GM18873 (cell line): Measurements from ENCODE around the gene AAMP.

Experiments
- ATAC-seq: cut with Tn5 transposase; IDR thresholded peaks from one replicate; pipeline ENCODE4 v1.9.1; 2021; ENCODE audit warnings: mild to moderate bottlenecking, moderate library complexity, moderate number of reproducible peaks; ENCODE audit not compliant: unreplicated experiment, low FRiP score

AAMP gene

GRCh38 chr2:218295029-218295428, 25.1 kb upstream of the AAMP start:
- ATAC-seq = no peak

- ATAC-seq = no peak
These were observed 24.6 kb upstream of the AAMP start for GRCh38 chr2:218294430-218295022.

- no peak for ATAC-seq
These were observed 23.9 kb upstream of the AAMP start for GRCh38 chr2:218293715-218294429.

- ATAC-seq = peak; percentile 49
These were observed 22.4 kb upstream of the AAMP start, which contains the start of gene TMBIM1 for GRCh38 chr2:218292048-218293014. Gene TMBIM1 (minus strand): TSS chr2:218292503. CDS start chr2:218282141, 10,362 bp downstream.

DNA sequence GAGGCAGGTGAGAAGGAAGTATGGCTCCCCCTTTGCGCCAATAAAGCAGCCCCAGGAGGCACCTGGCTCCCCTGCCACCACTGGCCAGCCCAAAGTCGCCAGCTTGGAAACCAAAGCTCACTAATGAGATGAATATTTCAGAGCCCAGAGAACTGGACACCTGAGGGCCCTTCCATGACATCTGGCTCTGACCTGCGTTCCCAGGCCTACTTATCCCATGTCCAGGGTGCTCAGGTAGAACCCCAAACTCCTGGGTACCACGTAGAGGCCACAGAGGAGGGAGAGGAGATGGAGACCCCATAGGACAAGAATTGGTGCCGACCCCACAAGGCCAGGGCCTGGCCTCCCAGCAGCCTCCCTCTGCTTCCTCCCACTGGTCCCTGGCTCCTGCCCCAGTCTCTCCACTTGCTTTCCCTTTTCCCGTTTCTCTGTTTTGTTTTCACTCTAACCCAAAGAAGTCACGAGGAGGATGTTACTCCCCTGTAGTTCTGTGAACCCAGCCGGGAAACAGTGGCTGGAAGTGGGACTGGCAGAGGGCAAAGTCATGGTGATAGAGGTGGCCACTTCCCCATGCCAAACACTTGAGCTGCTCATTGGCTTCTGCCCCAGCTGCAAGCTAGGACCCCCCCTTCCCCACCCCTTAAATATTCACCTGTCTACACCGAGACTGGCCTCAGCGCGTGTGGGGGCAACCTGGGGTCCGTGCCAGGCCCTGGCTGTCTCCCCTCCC, 21.5 kb upstream of the AAMP start:
- no peak for ATAC-seq

GRCh38 chr2:218290316-218291261, 20.7 kb upstream of the AAMP start:
- ATAC-seq = peak; percentile 51

- no peak for ATAC-seq
These were observed 19.8 kb upstream of the AAMP start for GRCh38 chr2:218289639-218290315.

DNA sequence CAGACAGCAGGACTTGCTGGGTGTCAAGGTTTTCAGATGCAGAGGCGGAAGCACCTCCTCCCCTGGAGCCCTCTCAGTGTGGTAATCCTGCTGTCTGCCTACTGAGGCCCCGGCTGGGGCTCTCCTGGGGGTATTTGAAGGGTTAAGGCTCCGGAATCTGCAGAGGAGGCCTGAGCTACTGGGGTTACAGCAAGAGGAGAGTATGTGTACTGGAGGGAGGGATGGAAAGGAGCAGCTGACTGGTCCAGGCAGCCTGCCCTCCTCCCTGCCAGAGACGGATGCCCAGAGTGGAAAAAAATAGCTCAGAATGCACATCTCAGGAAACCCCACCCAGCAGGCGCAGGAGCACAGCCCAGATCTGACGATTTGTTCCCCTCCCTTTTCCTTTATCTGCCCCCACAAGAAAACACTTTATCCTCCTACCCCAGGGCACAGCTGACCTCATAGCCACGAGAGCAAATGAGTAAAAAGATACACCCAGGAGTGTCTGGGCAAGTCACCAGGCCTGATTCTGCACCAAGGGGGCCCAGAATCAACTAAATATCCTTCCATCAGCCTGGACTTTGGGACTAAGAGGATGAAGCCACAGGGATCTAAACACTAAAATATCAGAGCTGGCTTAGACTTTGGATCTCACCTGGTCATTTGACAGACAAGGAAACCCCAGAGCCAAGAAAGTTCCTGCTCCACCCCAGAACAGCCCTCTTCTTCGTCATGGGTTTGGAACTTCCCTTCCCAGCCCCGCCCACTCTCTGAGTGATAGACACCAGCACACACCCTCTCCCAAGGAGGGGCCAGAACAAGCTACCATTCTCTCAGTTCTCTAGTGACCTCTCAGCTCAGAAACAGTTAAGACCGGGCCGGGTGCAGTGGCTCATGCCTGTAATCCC, 16.9 kb upstream of the AAMP start:
- peak; percentile 56 for ATAC-seq

DNA sequence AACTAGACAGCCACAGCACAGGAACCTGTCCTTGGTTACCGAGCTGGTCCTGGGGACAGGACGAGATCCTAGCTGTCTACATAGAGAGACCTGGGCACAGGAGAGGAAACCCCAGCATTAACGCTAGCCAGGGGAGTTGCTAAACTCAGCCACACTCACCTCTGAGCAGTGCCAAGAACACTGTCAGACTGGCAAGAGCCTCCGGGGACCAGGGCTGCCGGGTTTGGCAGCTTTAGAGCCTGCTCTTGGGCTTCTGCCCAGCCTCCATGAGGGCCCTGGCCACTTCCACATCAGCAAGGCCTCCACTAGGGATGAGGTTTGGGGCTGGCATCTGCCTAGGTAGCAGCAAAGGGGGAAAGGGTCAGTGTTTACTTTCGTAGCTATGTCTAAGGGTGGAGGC, 15.7 kb upstream of the AAMP start:
- no peak for ATAC-seq

DNA sequence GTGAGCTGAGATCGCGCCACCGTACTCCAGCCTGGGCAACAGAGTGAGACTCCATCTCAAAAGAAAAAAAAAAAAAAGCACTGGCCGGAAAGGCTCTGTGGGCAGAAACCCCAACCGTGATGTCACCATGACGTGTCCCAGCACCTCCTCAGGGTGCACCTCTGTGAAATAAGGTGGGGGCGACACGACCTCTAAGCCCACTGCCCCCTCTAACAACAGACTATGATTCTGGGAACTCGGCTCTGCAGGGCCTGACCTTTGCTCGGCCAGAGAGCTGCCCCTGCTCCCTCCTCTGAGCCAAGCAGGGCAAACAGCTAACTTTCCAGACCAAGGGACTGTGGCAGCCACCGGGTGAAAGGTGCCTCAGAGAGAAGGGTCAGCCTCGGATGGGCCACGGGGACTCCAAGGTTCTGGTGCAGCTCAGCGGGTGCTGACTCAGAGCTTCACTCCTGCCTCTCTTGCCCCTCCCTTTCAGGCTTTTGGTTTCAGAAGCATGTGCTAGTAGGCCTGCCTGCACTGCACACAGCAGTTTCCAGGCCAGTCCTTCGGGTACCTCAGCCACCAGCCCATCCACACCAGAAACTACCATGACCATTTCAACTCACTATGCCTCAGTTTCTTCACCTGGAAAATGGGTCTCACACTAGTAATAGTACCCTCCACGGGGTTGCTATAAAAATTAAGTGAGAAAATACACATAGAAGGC, 14.3 kb upstream of the AAMP start:
- ATAC-seq = peak; percentile 58

DNA sequence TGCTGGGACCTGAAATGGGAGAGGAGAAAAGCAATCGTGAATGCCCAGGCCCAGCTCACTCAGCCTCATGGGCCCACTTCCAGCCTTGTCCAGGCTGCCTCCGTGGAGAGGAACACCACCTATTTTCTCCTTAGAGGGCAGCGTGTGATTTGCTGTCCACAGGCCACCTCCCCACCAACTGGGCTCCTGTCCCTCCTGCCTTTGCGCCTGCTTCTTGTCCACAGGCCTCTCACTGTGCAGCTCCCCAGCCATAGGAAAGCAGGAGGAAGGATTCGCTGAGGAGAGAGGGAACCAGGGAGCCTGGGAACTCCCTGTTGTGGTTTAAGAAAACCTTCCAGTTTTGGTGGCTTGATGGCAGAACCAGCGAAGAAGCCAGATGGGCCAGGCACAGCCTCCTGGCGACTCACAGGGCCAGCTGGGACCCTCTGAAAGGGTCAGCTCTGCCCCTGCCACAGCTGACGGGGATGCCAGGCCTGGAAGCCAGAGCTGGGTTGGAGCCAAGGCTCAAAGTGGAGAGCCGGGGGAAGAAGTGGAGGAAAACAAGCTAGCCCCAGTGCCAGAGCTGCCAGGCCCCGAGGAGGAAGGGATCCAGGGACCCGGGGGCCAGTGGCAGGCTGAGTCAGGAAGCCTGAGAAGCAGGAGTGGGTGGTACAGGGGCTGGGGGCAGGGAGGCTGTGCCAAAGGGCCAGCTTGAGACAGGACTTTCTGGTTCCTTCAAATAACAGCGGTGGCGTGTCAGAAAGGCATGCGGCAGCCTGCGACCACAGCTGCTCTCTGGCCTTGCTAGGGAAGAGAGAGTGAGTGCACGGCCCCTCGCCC, 12.4 kb upstream of the AAMP start:
- ATAC-seq = no peak

GRCh38 chr2:218281449-218281848, 11.5 kb upstream of the AAMP start:
- ATAC-seq = no peak

GRCh38 chr2:218280260-218280870, 10.4 kb upstream of the AAMP start:
- ATAC-seq = no peak

DNA sequence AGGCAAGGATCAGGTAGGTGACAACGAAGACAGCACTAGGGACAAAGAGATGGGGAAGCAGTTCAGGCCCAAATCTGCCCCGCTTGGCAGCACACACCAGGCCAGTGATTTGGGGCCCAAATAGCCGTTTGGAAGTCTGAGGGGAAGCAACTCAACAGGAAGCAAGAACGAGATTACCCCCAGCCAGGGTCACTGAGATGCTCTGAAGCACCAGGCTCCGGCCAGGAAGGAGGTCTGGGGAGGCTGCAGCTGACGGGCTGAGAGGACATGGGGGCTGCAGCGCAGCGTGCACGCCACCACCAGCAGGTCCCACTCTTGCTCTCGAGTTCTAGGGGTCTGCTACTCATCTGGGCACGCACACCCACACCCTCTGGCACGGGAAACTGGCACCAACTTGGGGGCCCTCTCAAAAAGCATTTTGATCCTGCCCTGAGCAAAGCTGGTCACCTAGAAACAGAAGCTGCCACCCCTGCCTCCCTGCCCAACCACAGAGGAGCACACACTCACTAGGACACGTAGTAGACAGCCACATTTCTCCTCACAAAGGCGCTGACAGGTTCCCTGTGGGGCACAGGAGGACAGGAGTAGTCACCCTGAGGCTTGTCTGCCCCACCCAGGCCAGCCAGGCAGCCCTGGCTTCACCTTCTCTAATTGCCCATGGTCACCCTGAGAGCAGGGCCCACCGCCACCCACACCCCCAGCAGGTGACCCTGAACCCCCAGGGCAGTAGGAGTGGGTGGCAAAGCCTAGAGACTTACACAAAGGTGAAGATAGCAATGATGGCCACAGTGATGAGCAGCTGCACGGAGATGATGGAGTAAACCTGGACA, 8.8 kb upstream of the AAMP start:
- ATAC-seq = no peak

- ATAC-seq = no peak
These were observed 8.0 kb upstream of the AAMP start for GRCh38 chr2:218277921-218278320.
